SK-MEL-5 (cell line): ENCODE measurements around the gene PSTK. TPM values are rescaled to one million over a fixed set of nuclear protein-coding genes. Genes with fewer than 3 reads are reported as not detected.

ENCODE experiments used
- total RNA-seq: library from RNA; depleted of rRNA; stranded (reverse); fragments of >200 nt; shearing (Covaris generic); gene quantifications from 2 replicates; pipeline ENCODE4 v1.2.3, GENCODE V29; 2014; rRNA removed

The PSTK gene
- total RNA-seq, 1 experiment from 2014 or later: 5.0 TPM

Other genes with a start within 250 kb of the PSTK start
- 0.18 TPM in 1 of 2 replicates, not detected in the other for gene CUZD1, start 134.5 kb upstream of the PSTK start, total RNA-seq
- 0.45 TPM in 1 of 2 replicates, not detected in the other for gene FAM24B, start 100.8 kb upstream of the PSTK start, total RNA-seq
- gene FAM24A, start 69.8 kb upstream of the PSTK start, total RNA-seq: not detected in 2 replicates
- 9.7 and 12.5 TPM in 2 replicates for gene C10orf88, start 26.2 kb upstream of the PSTK start, total RNA-seq
- 3.4 TPM in 2 replicates for gene IKZF5, start 28.4 kb downstream of the PSTK start, total RNA-seq
- 8.4 and 8.8 TPM in 2 replicates for gene ACADSB, start 28.6 kb downstream of the PSTK start, total RNA-seq
- 0.32 and 1.6 TPM in 2 replicates for gene HMX3, start 155.6 kb downstream of the PSTK start, total RNA-seq
- not detected in 2 replicates for gene HMX2, start 167.7 kb downstream of the PSTK start, total RNA-seq
- 169 and 180 TPM in 2 replicates for gene BUB3, start 174.0 kb downstream of the PSTK start, total RNA-seq